OCI-LY7 (cell line): ENCODE measurements around the gene CFAP74. TPM values are rescaled to one million over a fixed set of nuclear protein-coding genes. Genes with fewer than 3 reads are reported as not detected.

ENCODE experiments used
- BruUV-seq: library from RNA; stranded (reverse); fragments of 400-500 nt; replicated peaks from 2 replicates; lab custom pipeline; 2021; lab: Mats Ljungman, UMichigan
- CTCF ChIA-PET: fragments of 300-600 bp; sonication (Branson Sonifier 250); formaldehyde crosslinking; loops from one replicate; lab custom pipeline; 2022; ENCODE audit warnings: antibody characterized with exemption; ENCODE audit not compliant: unreplicated experiment; lab: Charles Lee
- POLR2A ChIA-PET: fragments of 300-600 bp; sonication (Branson Sonifier 250); formaldehyde crosslinking; loops from one replicate; lab custom pipeline; 2022; ENCODE audit warnings: antibody characterized with exemption; lab: Charles Lee
- DNase-seq: peaks from one replicate; pipeline ENCODE4 v3.0.0-alpha.2; 2015; ENCODE audit warnings: low spot score
- H2AFZ ChIP-seq: fragments of 200-600 bp; sonication (generic), shearing (Covaris generic); 2 replicates; pipeline ENCODE4 v1.6.1; 2014; ENCODE audit warnings: mild to moderate bottlenecking, antibody characterized with exemption, low read length, moderate library complexity
- H3K27ac ChIP-seq: fragments of 200-600 bp; sonication (generic); 2 replicates; pipeline ENCODE4 v1.5.1; 2014; ENCODE audit warnings: mixed run types, low read depth, mild to moderate bottlenecking, moderate library complexity, low read length, inconsistent platforms; ENCODE audit not compliant: poor library complexity, severe bottlenecking
- H3K36me3 ChIP-seq: fragments of 200-600 bp; sonication (generic); 2 replicates; pipeline ENCODE4 v1.6.1; 2014; ENCODE audit warnings: mild to moderate bottlenecking, antibody characterized with exemption, low read length, moderate library complexity, mixed read lengths; ENCODE audit not compliant: insufficient read depth
- H3K4me1 ChIP-seq: fragments of 200-600 bp; sonication (generic); 2 replicates; pipeline ENCODE4 v1.5.1; 2014; ENCODE audit warnings: mild to moderate bottlenecking, low read length; ENCODE audit not compliant: insufficient read depth, poor library complexity, severe bottlenecking
- H3K4me2 ChIP-seq: fragments of 200-600 bp; sonication (generic); 2 replicates; pipeline ENCODE4 v1.6.1; 2014; ENCODE audit warnings: mild to moderate bottlenecking, low read length
- H3K4me3 ChIP-seq: fragments of 200-600 bp; sonication (generic); 2 replicates; pipeline ENCODE4 v1.5.1; 2014; ENCODE audit warnings: mild to moderate bottlenecking, low read depth, low read length; ENCODE audit not compliant: poor library complexity, severe bottlenecking
- H3K79me2 ChIP-seq: fragments of 200-600 bp; sonication (generic); 2 replicates; pipeline ENCODE4 v1.6.1; 2016; ENCODE audit warnings: low read depth, mild to moderate bottlenecking, low read length, moderate library complexity, mixed read lengths; ENCODE audit not compliant: insufficient read depth
- H3K9me2 ChIP-seq: fragments of 200-600 bp; sonication (generic); 2 replicates; pipeline ENCODE4 v1.6.1; 2016; ENCODE audit warnings: mild to moderate bottlenecking, low read length, mixed read lengths; ENCODE audit not compliant: insufficient read depth
- H3K9me3 ChIP-seq: fragments of 200-600 bp; sonication (generic); 2 replicates; pipeline ENCODE4 v1.6.1; 2014; ENCODE audit warnings: mild to moderate bottlenecking, mixed run types, low read length, mixed read lengths
- H4K20me1 ChIP-seq: fragments of 200-600 bp; sonication (generic); 2 replicates; pipeline ENCODE4 v1.6.1; 2014; ENCODE audit warnings: mild to moderate bottlenecking, antibody characterized with exemption, low read length, moderate library complexity, mixed read lengths; ENCODE audit not compliant: insufficient read depth
- CTCF ChIP-seq: fragments of 200-600 bp; sonication (generic); conservative IDR thresholded peaks from 2 replicates; pipeline ENCODE4 v1.5.1; 2014; ENCODE audit warnings: mild to moderate bottlenecking, antibody characterized with exemption, low read length, moderate library complexity, mixed read lengths
- EZH2phosphoT487 ChIP-seq: fragments of 200-600 bp; sonication (generic); IDR thresholded peaks from 2 replicates; pipeline ENCODE4 v1.6.1; 2018; ENCODE audit warnings: low read depth, borderline replicate concordance, mild to moderate bottlenecking, mixed run types, antibody characterized with exemption, low read length, moderate library complexity, mixed read lengths
- intact Hi-C: fragments of 100-400 bp; cut with micrococcal nuclease; formaldehyde crosslinking; loops from one replicate; pipeline ENCODE4 v1.10.0; 2022; ENCODE audit not compliant: unreplicated experiment
- total RNA-seq, 2 experiments: library from RNA; depleted of rRNA in 1 of 2; stranded (reverse); fragments of >200 nt in 1 of 2; shearing (Covaris generic) in 1 of 2; gene quantifications; 2 replicates each; pipeline ENCODE4 v1.2.3, GENCODE V29; 2014 to 2022

The CFAP74 gene
- total RNA-seq, 2 experiments from 2014 or later: not detected

GRCh38 chr1:1922956-1923833, 80.4 kb downstream of the CFAP74 start:
- no peak overlapping the region for H3K27ac ChIP-seq
- H3K4me3 ChIP-seq: no peak overlapping the region
- POLR2A ChIA-PET: no interaction called here
- H3K9me3 ChIP-seq: no peaks in the 10 kb centered on the region
- CTCF ChIA-PET: no interaction called here
- BruUV-seq: no TSS peak
- no peaks in the 10 kb centered on the region for H3K79me2 ChIP-seq
- H3K4me2 ChIP-seq: no peak overlapping the region
- intact Hi-C loops: no loop called here
- DNase-seq: no peak
- TF ChIP-seq CTCF (no peak), EZH2phosphoT487 (no peak)
- no peak overlapping the region for H2AFZ ChIP-seq
- H3K9me2 ChIP-seq: no peaks in the 10 kb centered on the region
- H3K4me1 ChIP-seq: peaks cover 12% of the 10 kb centered on the region
- no peaks in the 10 kb centered on the region for H4K20me1 ChIP-seq
- H3K36me3 ChIP-seq: no peaks in the 10 kb centered on the region

- no peak for DNase-seq
- Histone ChIP-seq H3K4me2 (no peak overlapping the region), H3K9me3 (no peaks in the 10 kb centered on the region), H3K4me1 (peaks cover 12% of the 10 kb centered on the region), H3K4me3 (no peak overlapping the region), H4K20me1 (no peaks in the 10 kb centered on the region), H3K79me2 (no peaks in the 10 kb centered on the region), H3K36me3 (no peaks in the 10 kb centered on the region), H3K9me2 (no peaks in the 10 kb centered on the region), H3K27ac (no peak overlapping the region), H2AFZ (no peak overlapping the region)
- TF ChIP-seq EZH2phosphoT487 (no peak), CTCF (no peak)
- POLR2A ChIA-PET: no interaction called here
- CTCF ChIA-PET: no interaction called here
- BruUV-seq: no TSS peak
- intact Hi-C loops: no loop called here
These were observed 81.0 kb downstream of the CFAP74 start for GRCh38 chr1:1922702-1922955.

GRCh38 chr1:1921901-1922701, 81.5 kb downstream of the CFAP74 start:
- Histone ChIP-seq H4K20me1 (no peaks in the 10 kb centered on the region), H3K9me3 (no peaks in the 10 kb centered on the region), H3K4me3 (no peak overlapping the region), H3K4me2 (no peak overlapping the region), H3K9me2 (no peaks in the 10 kb centered on the region), H3K27ac (no peak overlapping the region), H2AFZ (no peak overlapping the region), H3K4me1 (peaks cover 12% of the 10 kb centered on the region), H3K36me3 (no peaks in the 10 kb centered on the region), H3K79me2 (no peaks in the 10 kb centered on the region)
- ChIA-PET CTCF (no interaction called here), POLR2A (no interaction called here)
- BruUV-seq: no TSS peak
- TF ChIP-seq EZH2phosphoT487 (no peak), CTCF (no peak)
- intact Hi-C loops: no loop called here
- no peak for DNase-seq
